Immature natural killer cell (primary cell): ENCODE results near the gene CDX2. TPM values are rescaled to one million over a fixed set of nuclear protein-coding genes. Genes with fewer than 3 reads are reported as not detected.
"Not testable (repeated sequence)": the region's sequence is repeated elsewhere in the genome, so short reads cannot be mapped to it uniquely, and the experiment has no call there.

ENCODE experiments used
- DNase-seq, 3 donors: peaks; one replicate each; pipeline ENCODE4 v3.0.0; 2022; ENCODE audit warnings: mixed read lengths in 1 of 3
- H3K27ac Mint-ChIP-seq, 6 donors: one replicate each; pipeline ENCODE4 v1.8.0; 2020; ENCODE audit warnings: mixed read lengths in 6 of 6, mild to moderate bottlenecking in 5 of 6, inconsistent platforms in 4 of 6, moderate library complexity in 3 of 6
- H3K27me3 Mint-ChIP-seq, 3 donors: one replicate each; pipeline ENCODE4 v1.8.0; 2020 to 2021; ENCODE audit warnings: low read depth in 3 of 3, mild to moderate bottlenecking in 3 of 3, mixed read lengths in 3 of 3, moderate library complexity in 3 of 3, inconsistent platforms in 1 of 3
- H3K36me3 Mint-ChIP-seq, 3 donors: one replicate each; pipeline ENCODE4 v1.8.0; 2020; ENCODE audit warnings: mixed read lengths in 3 of 3, inconsistent platforms in 2 of 3, mild to moderate bottlenecking in 2 of 3
- H3K4me1 Mint-ChIP-seq, 2 donors: one replicate each; pipeline ENCODE4 v1.8.0; 2020; ENCODE audit warnings: inconsistent platforms in 2 of 2, mild to moderate bottlenecking in 2 of 2, mixed read lengths in 2 of 2, moderate library complexity in 1 of 2
- H3K4me3 Mint-ChIP-seq, 5 donors: one replicate each; pipeline ENCODE4 v1.8.0; 2020; ENCODE audit warnings: mild to moderate bottlenecking in 5 of 5, mixed read lengths in 5 of 5, inconsistent platforms in 3 of 5, moderate library complexity in 3 of 5
- H3K9me3 Mint-ChIP-seq, 6 donors: one replicate each; pipeline ENCODE4 v1.8.0; 2020; ENCODE audit warnings: mild to moderate bottlenecking in 6 of 6, mixed read lengths in 6 of 6, inconsistent platforms in 4 of 6, moderate library complexity in 3 of 6
- polyA plus RNA-seq, 3 donors: library from polyadenylated mRNA; unstranded; fragments of 300-500 nt; fragmentation: Illumina TruSeq; gene quantifications; one replicate each; pipeline ENCODE4 v1.2.3, GENCODE V29; 2021

Gene CDX2
- polyA plus RNA-seq, result not detected

- H3K9me3 Mint-ChIP-seq, result peaks cover 0 to 1% (median 0%) of the 10 kb centered on the region in 6 donors
- H3K4me1 Mint-ChIP-seq, result no peaks in the 10 kb centered on the region
- no peaks in the 10 kb centered on the region for H3K36me3 Mint-ChIP-seq
- H3K4me3 Mint-ChIP-seq, result no peak within 1 kb of the TSS
- no peak for DNase-seq
- no peak within 1 kb of the TSS for H3K27ac Mint-ChIP-seq
- H3K27me3 Mint-ChIP-seq, result peaks cover 8 to 41% (median 20%) of the 10 kb centered on the region in 3 donors
These were observed at the start of gene CDX2 for GRCh38 chr13:27969082-27969865. TSS of gene CDX2 (minus strand) at chr13:27969315. CDS start at chr13:27969006, 309 bp downstream.

DNA sequence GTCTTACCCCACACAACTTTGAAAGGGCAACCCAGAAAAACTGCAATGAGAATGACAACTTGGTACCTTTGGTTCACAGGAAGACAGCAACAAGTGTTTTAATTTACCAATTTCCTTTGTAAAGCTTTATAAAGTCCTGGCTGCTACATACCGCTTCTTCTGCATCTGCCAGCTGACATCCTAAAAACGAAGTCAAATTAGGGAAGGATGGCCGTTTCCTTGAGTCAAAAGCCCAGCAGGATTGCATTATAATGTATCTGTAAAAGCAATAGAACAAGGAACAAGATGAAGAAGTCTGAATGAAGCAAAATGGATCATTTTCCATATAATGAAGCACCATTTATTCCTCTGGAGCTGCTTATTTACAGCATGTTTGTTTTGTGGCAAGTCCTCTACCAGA is 45.2 kb upstream of the CDX2 start:
- Mint-ChIP-seq H3K27ac (no peak overlapping the region), H3K4me1 (no peaks in the 10 kb centered on the region), H3K36me3 (no peaks in the 10 kb centered on the region), H3K27me3 (peaks cover 0 to 16% (median 8%) of the 10 kb centered on the region in 3 donors), H3K4me3 (no peak overlapping the region), H3K9me3 (no peaks in the 10 kb centered on the region)
- DNase-seq, result no peak

- Mint-ChIP-seq H3K4me1 (no peaks in the 10 kb centered on the region), H3K9me3 (no peaks in the 10 kb centered on the region), H3K27ac (no peak overlapping the region), H3K27me3 (peaks cover 0 to 13% (median 8%) of the 10 kb centered on the region in 3 donors), H3K4me3 (no peak overlapping the region), H3K36me3 (no peaks in the 10 kb centered on the region)
- DNase-seq, result no peak
These were observed 44.4 kb upstream of the CDX2 start for GRCh38 chr13:28013482-28013881.

DNA sequence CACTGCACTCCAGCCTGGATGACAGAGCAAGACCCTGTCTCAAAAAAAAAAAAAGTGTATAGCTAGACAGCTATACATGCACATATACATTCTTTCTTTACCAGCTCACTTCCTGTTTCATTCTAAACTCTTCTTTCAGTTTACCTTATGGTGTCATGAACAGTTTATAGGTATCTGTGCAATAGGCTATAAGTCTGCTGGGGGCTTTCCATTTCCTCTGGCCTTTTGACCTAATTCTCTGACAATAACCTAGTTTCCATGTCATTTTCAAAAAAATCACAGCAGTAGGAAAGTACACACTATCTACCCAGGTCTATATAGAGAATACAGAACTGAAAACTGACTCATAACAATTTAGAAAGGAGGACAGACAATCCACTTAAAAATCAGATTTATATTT is 43.8 kb upstream of the CDX2 start:
- no peaks in the 10 kb centered on the region for H3K4me1 Mint-ChIP-seq
- no peaks in the 10 kb centered on the region for H3K9me3 Mint-ChIP-seq
- no peak overlapping the region for H3K27ac Mint-ChIP-seq
- no peak for DNase-seq
- H3K36me3 Mint-ChIP-seq, result no peaks in the 10 kb centered on the region
- no peak overlapping the region for H3K4me3 Mint-ChIP-seq
- peaks cover 0 to 13% (median 8%) of the 10 kb centered on the region in 3 donors for H3K27me3 Mint-ChIP-seq

GRCh38 chr13:28012383-28012782 is 43.3 kb upstream of the CDX2 start:
- no peak overlapping the region for H3K27ac Mint-ChIP-seq

GRCh38 chr13:28010046-28010445 is 40.9 kb upstream of the CDX2 start:
- no peaks in the 10 kb centered on the region for H3K9me3 Mint-ChIP-seq
- H3K4me3 Mint-ChIP-seq, result no peak overlapping the region
- H3K27ac Mint-ChIP-seq, result no peak overlapping the region
- no peaks in the 10 kb centered on the region for H3K36me3 Mint-ChIP-seq
- no peaks in the 10 kb centered on the region for H3K4me1 Mint-ChIP-seq
- DNase-seq, result no peak
- peaks cover 0 to 11% (median 4%) of the 10 kb centered on the region in 3 donors for H3K27me3 Mint-ChIP-seq

More at GRCh38 chr13:28012383-28012782, 43.3 kb upstream of the CDX2 start:
- Mint-ChIP-seq H3K9me3 (no peaks in the 10 kb centered on the region), H3K4me3 (no peak overlapping the region), H3K27me3 (peaks cover 0 to 13% (median 8%) of the 10 kb centered on the region in 3 donors), H3K36me3 (no peaks in the 10 kb centered on the region), H3K4me1 (no peaks in the 10 kb centered on the region)
- DNase-seq, result no peak

DNA sequence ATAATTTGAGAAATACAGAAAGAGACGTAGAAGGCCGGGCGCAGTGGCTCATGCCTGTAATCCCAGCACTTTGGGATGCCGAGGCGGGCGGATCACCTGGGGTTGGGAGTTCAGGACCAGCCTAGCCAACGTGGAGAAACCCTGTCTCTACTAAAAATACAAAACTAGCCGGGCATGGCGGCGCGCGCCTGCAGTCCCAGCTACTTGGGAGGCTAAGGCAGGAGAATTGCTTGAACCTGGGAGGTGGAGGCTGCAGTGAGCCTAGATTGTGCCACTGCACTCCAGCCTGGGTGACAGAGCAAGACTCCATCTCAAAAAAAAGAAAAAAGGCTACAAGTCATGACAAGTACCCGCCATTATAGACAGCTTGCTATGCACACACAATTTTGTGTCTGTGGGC is 35.9 kb upstream of the CDX2 start:
- H3K27ac Mint-ChIP-seq, H3K4me1 Mint-ChIP-seq, H3K27me3 Mint-ChIP-seq, H3K9me3 Mint-ChIP-seq, H3K4me3 Mint-ChIP-seq, DNase-seq, H3K36me3 Mint-ChIP-seq: not testable (repeated sequence)

DNA sequence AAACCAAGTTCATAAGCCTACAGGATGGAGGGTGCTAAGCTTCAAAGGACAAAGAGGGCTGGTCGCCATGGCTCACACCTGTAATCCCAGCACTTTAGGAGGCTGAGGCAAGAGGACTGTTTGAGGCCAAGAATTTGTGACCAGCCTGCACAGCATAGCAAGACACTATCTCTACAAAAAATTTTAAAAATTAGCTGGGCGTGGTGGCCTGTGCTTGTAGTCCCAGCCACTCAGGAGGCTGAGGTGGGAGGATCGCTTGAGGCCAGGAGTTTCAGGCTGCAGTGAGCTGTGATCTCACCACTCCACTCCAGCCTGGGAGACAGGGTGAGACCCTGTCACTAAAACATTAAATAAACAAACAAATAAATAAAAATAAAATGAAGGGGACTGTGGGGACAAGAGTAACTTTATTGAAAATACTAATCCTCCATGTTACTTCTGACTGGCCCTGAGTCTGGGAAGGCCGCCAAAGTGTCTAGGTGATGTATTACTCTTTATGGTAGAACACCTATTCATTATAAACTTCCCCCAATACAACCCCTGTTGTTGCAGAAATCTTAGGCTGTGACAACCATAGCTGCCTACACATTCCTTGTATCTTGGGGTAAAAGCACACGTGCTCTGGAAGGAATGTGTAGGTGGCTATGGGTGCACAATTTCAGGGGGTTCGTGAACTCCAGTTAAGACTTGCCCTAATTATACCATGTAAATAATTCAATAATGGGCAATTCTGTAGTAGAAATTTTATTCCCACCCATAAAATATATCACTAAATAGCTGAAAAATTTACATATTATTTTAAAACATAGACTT is 34.0 kb upstream of the CDX2 start:
- H3K4me1 Mint-ChIP-seq, result no peaks in the 10 kb centered on the region

GRCh38 chr13:28001837-28002473 is 32.8 kb upstream of the CDX2 start:
- no peak for DNase-seq
- H3K9me3 Mint-ChIP-seq, result no peaks in the 10 kb centered on the region
- no peaks in the 10 kb centered on the region for H3K36me3 Mint-ChIP-seq
- no peaks in the 10 kb centered on the region for H3K27me3 Mint-ChIP-seq
- no peaks in the 10 kb centered on the region for H3K4me1 Mint-ChIP-seq
- H3K27ac Mint-ChIP-seq, result no peak overlapping the region
- H3K4me3 Mint-ChIP-seq, result no peak overlapping the region

More for the DNA sequence above, 34.0 kb upstream of the CDX2 start:
- H3K4me3 Mint-ChIP-seq, result no peak overlapping the region
- no peak overlapping the region for H3K27ac Mint-ChIP-seq
- no peaks in the 10 kb centered on the region for H3K36me3 Mint-ChIP-seq
- H3K27me3 Mint-ChIP-seq, result no peaks in the 10 kb centered on the region
- no peaks in the 10 kb centered on the region for H3K9me3 Mint-ChIP-seq
- DNase-seq, result no peak

DNA sequence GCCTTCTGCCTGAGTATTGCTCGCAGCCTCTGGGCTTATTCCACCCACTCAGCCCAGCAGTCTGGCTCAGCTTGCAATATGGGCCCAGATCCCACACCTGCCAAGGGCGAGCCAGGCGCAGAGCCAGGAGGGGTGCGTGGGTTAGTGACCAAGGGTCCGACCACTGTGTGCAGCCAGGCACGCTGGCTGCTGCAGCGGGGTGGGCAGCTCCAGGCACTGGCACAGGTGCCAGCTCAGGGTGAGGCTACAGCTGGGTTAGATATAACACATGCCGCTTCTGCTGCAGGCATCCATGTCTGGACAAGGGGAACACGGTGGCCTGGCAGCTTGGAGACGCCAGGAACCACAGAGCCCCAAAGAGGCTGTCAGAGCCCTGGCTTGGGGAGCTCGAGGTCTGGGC is 31.9 kb upstream of the CDX2 start:
- Mint-ChIP-seq H3K4me3 (no peak overlapping the region), H3K27me3 (no peaks in the 10 kb centered on the region), H3K9me3 (no peaks in the 10 kb centered on the region), H3K27ac (no peak overlapping the region), H3K4me1 (no peaks in the 10 kb centered on the region), H3K36me3 (no peaks in the 10 kb centered on the region)
- no peak for DNase-seq

DNA sequence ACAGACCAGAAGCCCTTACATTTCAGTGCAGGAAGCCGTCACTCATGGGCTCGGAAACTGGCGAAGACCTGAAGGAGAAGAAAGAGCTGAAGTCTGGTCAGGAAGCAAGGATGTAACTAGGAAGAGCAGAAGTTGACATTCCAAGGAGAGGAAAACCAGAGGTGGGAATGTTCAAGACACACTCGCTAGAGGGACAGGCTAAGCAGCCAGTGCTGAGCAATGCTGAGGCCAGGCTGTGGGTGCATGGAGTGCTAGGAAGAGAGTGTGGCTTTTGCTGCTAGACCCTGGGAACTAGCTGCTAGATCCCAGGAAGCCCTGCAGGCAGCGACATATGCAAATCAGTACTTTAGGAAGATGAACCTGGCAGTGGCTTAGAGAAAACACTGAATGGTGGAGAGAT is 31.5 kb upstream of the CDX2 start:
- no peak for DNase-seq
- no peaks in the 10 kb centered on the region for H3K4me1 Mint-ChIP-seq
- no peak overlapping the region for H3K27ac Mint-ChIP-seq
- H3K4me3 Mint-ChIP-seq, result no peak overlapping the region
- no peaks in the 10 kb centered on the region for H3K9me3 Mint-ChIP-seq
- no peaks in the 10 kb centered on the region for H3K27me3 Mint-ChIP-seq
- H3K36me3 Mint-ChIP-seq, result no peaks in the 10 kb centered on the region

- DNase-seq, result no peak
- H3K36me3 Mint-ChIP-seq, result no peaks in the 10 kb centered on the region
- H3K27ac Mint-ChIP-seq, result no peak overlapping the region
- H3K4me3 Mint-ChIP-seq, result no peak overlapping the region
- H3K27me3 Mint-ChIP-seq, result peaks cover 0 to 8% (median 2%) of the 10 kb centered on the region in 3 donors
- no peaks in the 10 kb centered on the region for H3K9me3 Mint-ChIP-seq
- H3K4me1 Mint-ChIP-seq, result no peaks in the 10 kb centered on the region
These were observed 28.9 kb upstream of the CDX2 start for GRCh38 chr13:27997904-27998522.

DNA sequence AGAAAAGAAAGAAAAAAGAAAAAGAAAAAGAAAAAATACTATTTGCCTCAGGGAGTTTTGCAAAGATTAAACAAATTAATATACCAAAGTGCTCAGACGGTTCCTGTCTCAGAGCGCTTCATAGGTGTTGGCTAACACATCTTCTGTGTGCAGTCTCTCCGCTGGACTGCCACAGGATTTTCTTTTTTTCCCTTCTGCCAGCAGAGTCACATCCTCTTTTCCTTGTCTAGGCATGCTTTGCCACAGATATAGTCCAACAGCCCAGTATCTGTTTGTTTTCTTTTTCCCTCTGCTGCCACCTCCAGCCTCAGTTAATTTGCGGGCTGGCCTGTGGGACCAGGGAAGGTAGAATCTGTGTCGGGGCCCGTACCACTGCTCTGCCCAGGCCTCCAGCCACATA is 22.8 kb upstream of the CDX2 start:
- Mint-ChIP-seq H3K27me3 (peaks cover 0 to 13% (median 2%) of the 10 kb centered on the region in 3 donors), H3K36me3 (no peaks in the 10 kb centered on the region), H3K4me1 (no peaks in the 10 kb centered on the region), H3K4me3 (no peak overlapping the region), H3K27ac (no peak overlapping the region), H3K9me3 (no peaks in the 10 kb centered on the region)
- no peak for DNase-seq

DNA sequence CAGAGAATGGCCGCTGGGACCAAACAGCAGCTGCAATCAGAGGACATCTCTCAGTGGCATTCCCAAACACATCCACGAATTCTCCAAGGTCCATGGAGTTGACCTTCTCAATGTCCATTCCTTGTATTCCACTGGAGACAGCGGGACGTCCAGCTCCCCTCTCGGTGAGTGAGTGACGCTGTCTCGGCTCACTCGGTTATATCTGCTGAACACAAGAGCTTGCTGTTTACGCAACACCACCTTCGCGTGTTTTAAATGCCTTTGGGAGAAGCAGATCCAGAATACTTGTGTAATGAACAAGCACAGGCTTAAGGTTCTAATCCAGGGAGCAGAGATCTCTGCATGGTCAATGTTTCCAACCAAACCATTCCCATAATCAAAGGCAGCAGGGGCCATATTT is 19.4 kb upstream of the CDX2 start, which contains the start of gene URAD:
Gene URAD (minus strand): TSS at position 174 of the 400 bp plus-strand sequence. CDS start 56 bp downstream, at position 118.
- peaks cover 0 to 6% (median 0%) of the 10 kb centered on the region in 3 donors for H3K27me3 Mint-ChIP-seq

More for the DNA sequence above, 19.4 kb upstream of the CDX2 start, which contains the start of gene URAD:
- Mint-ChIP-seq H3K4me3 (no peak within 1 kb of the TSS), H3K4me1 (no peaks in the 10 kb centered on the region), H3K36me3 (no peaks in the 10 kb centered on the region), H3K27ac (no peak within 1 kb of the TSS), H3K9me3 (no peaks in the 10 kb centered on the region)
- no peak for DNase-seq
